ENCODE data around the gene SIRT2.

The SIRT2 gene

GRCh38 chr19:38850436-38850975 lies 48.9 kb downstream of the SIRT2 start:
- peak; percentile 90 for TF ChIP-seq GATA2 (IDR thresholded peaks at IDR 0.05; ENCODE audit: low read depth, low read length)
- TF ChIP-seq GATA3 (IDR thresholded peaks at IDR 0.05; ENCODE audit: low read depth, low read length) = no peak

GRCh38 chr19:38849860-38850435 lies 49.5 kb downstream of the SIRT2 start, which contains the start of gene HNRNPL:
Gene HNRNPL (minus strand): TSS chr19:38849986. CDS start chr19:38849966, 20 bp downstream.
- TF ChIP-seq GATA2 (IDR thresholded peaks at IDR 0.05; ENCODE audit: low read depth, low read length) (no peak), GATA3 (IDR thresholded peaks at IDR 0.05; ENCODE audit: low read depth, low read length) (no peak)

- TF ChIP-seq GATA2 (IDR thresholded peaks at IDR 0.05; ENCODE audit: low read depth, low read length) (peak; percentile 19; the same call in 1 of the 2 replicates), GATA3 (IDR thresholded peaks at IDR 0.05; ENCODE audit: low read depth, low read length) (no peak)
Observed at GRCh38 chr19:38849147-38849859, 50.1 kb downstream of the SIRT2 start.

- TF ChIP-seq GATA3 (IDR thresholded peaks at IDR 0.05; ENCODE audit: low read depth, low read length) (no peak), GATA2 (IDR thresholded peaks at IDR 0.05; ENCODE audit: low read depth, low read length) (no peak)
Observed at GRCh38 chr19:38848299-38849146, 50.9 kb downstream of the SIRT2 start.

GRCh38 chr19:38846097-38846496 lies 53.3 kb downstream of the SIRT2 start:
- TF ChIP-seq GATA3 (IDR thresholded peaks at IDR 0.05; ENCODE audit: low read depth, low read length) (no peak), GATA2 (IDR thresholded peaks at IDR 0.05; ENCODE audit: low read depth, low read length) (no peak)

GRCh38 chr19:38845374-38846024 lies 53.9 kb downstream of the SIRT2 start:
- TF ChIP-seq GATA3 (IDR thresholded peaks at IDR 0.05; ENCODE audit: low read depth, low read length) = no peak
- TF ChIP-seq GATA2 (IDR thresholded peaks at IDR 0.05; ENCODE audit: low read depth, low read length) = no peak

GRCh38 chr19:38844093-38844686 lies 55.2 kb downstream of the SIRT2 start:
- TF ChIP-seq GATA3 (IDR thresholded peaks at IDR 0.05; ENCODE audit: low read depth, low read length) (no peak), GATA2 (IDR thresholded peaks at IDR 0.05; ENCODE audit: low read depth, low read length) (no peak)

- TF ChIP-seq GATA2 (IDR thresholded peaks at IDR 0.05; ENCODE audit: low read depth, low read length) = no peak
Observed at GRCh38 chr19:38843175-38843758, 56.2 kb downstream of the SIRT2 start.

GRCh38 chr19:38842439-38843174 lies 56.8 kb downstream of the SIRT2 start:
- no peak for TF ChIP-seq GATA2 (IDR thresholded peaks at IDR 0.05; ENCODE audit: low read depth, low read length)
- no peak for TF ChIP-seq GATA3 (IDR thresholded peaks at IDR 0.05; ENCODE audit: low read depth, low read length)

- TF ChIP-seq GATA2 (IDR thresholded peaks at IDR 0.05; ENCODE audit: low read depth, low read length) (no peak), GATA3 (IDR thresholded peaks at IDR 0.05; ENCODE audit: low read depth, low read length) (no peak)
Observed at GRCh38 chr19:38841787-38842438, 57.5 kb downstream of the SIRT2 start.

- TF ChIP-seq GATA3 (IDR thresholded peaks at IDR 0.05; ENCODE audit: low read depth, low read length) = no peak
- TF ChIP-seq GATA2 (IDR thresholded peaks at IDR 0.05; ENCODE audit: low read depth, low read length) = no peak
Observed at GRCh38 chr19:38841180-38841766, 58.1 kb downstream of the SIRT2 start.

- no peak for TF ChIP-seq GATA3 (IDR thresholded peaks at IDR 0.05; ENCODE audit: low read depth, low read length)
- TF ChIP-seq GATA2 (IDR thresholded peaks at IDR 0.05; ENCODE audit: low read depth, low read length) = no peak
Observed at GRCh38 chr19:38840583-38840968, 58.8 kb downstream of the SIRT2 start.
